Gastrocnemius medialis (tissue), 4 donors: ENCODE results near the gene XYLT2. TPM values are rescaled to one million over a fixed set of nuclear protein-coding genes. Genes with fewer than 3 reads are reported as not detected.

Experiments used
- ATAC-seq, 2 donors: fragments of 150-250 bp; one replicate each; pipeline ENCODE4 v1.9.1; 2016
- DNase-seq, 2 donors: peaks; one replicate each; pipeline ENCODE4 v3.0.0-alpha.2; 2019
- H3K27ac ChIP-seq, 4 donors: fragments of 200-600 bp; sonication (generic); 1 replicate in 1 of 4; 2 replicates in 3 of 4; pipeline ENCODE4 v1.5.1; 2016 to 2018; ENCODE audit warnings: mild to moderate bottlenecking in 2 of 4, moderate library complexity in 1 of 4
- H3K27me3 ChIP-seq, 3 donors: fragments of 200-600 bp; sonication (generic) in 2 of 3; 1 replicate in 1 of 3; 2 replicates in 2 of 3; pipeline versions ENCODE4 v1.5.1 to v1.6.0; 2016 to 2019; ENCODE audit warnings: mild to moderate bottlenecking in 1 of 3, moderate library complexity in 1 of 3
- H3K36me3 ChIP-seq, 2 donors: fragments of 200-600 bp; sonication (generic) in 1 of 2; one replicate each; pipeline ENCODE4 v1.5.1; 2017 to 2018
- H3K4me1 ChIP-seq, 2 donors: fragments of 200-600 bp; sonication (generic) in 1 of 2; one replicate each; pipeline ENCODE4 v1.5.1; 2016 to 2017; ENCODE audit warnings: mild to moderate bottlenecking in 2 of 2
- H3K4me3 ChIP-seq, 4 donors: fragments of 200-600 bp; sonication (generic) in 3 of 4; 1 replicate in 1 of 4; 2 replicates in 3 of 4; pipeline ENCODE4 v1.5.1; 2016 to 2019; ENCODE audit warnings: mild to moderate bottlenecking in 2 of 4
- H3K9me3 ChIP-seq, 3 donors: fragments of 200-600 bp; sonication (generic) in 2 of 3; 1 replicate in 1 of 3; 2 replicates in 2 of 3; pipeline ENCODE4 v1.5.1; 2016 to 2019
- POLR2A ChIP-seq, 2 donors: fragments of 450-650 bp; IDR thresholded peaks; one replicate each; pipeline ENCODE4 v1.6.1; 2017; ENCODE audit warnings: antibody characterized with exemption in 2 of 2, mild to moderate bottlenecking in 2 of 2, moderate library complexity in 2 of 2
- in situ Hi-C, 4 donors: fragments of 200-750 bp; cut with MboI; loops; one replicate each; pipeline versions ENCODE4 v1.15.0 to v1.8.0; 2017; ENCODE audit warnings: low sequenced_read_pairs in 4 of 4
- intact Hi-C: fragments of 100-400 bp; cut with DNase I; formaldehyde crosslinking; loops from one replicate; pipeline ENCODE4 v1.15.1; 2023; ENCODE audit warnings: low total_unique reads
- total RNA-seq, 4 donors: library from RNA; depleted of rRNA; stranded (reverse); fragments of >200 nt; gene quantifications; one replicate each; pipeline versions ENCODE4 v1.1.0 to v1.2.3, GENCODE V29; 2016
- TF ChIP-seq, protein P1 (sequence below), 5 experiments: fragments of 450-650 bp in 3 of 5; fragments of 200-600 bp in 2 of 5; sonication (generic) in 2 of 5; IDR thresholded peaks in 4 of 5; conservative IDR thresholded peaks in 1 of 5; 1 replicate in 4 of 5; 2 replicates in 1 of 5; pipeline ENCODE4 v1.5.1; 2016 to 2019; ENCODE audit warnings: antibody characterized with exemption in 5 of 5, mild to moderate bottlenecking in 3 of 5, moderate library complexity in 3 of 5

The XYLT2 gene
- total RNA-seq, 4 donors from 2014 or later = 7.9 to 12.6 (median 9.8) TPM

DNA sequence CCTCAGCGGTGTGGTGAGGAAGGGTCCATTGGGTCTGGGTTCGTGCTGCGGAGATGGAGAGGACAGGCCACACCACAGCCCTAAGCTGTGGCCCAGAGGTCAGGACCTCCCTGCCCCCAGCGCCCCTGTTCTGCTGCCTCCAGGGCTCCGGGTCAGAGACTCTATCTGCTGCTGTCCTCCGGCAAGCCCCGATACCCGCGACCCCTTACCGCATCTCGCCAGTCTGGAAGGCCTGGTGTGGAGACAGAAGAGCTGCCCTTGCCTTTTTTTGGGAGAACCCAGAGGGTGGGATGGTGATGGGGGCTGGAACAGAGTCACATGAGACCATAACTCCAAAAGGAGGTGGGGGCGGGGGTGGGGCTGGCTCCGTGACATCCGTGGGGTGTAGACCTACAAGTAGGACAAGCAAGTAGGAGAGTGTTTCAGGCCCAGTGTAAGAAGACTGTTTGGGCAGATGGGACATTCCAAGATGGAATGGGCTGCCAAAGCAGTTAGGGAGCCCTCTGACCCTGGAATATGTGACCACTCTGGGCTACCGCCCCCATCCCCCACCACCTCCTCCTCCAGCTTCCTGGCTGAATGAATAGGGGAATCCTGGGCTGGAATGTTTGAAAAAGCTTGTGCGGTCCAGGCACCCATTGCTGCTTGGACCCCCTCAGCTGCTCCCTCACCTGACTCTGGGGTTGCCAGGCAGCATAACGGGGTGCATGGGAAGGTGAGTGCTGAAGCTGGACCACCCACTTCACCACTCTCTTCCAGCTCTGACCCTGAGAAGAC lies 1.4 kb downstream of the XYLT2 start:
- ATAC-seq (no peak), DNase-seq (no peak)
- H3K27me3 ChIP-seq = no peaks in the 10 kb centered on the region
- H3K9me3 ChIP-seq = no peaks in the 10 kb centered on the region
- H3K4me3 ChIP-seq = peak overlapping the region; percentile 76 to 89 (median 84)
- intact Hi-C loops = no loop called here
- peaks cover 8 to 19% of the 10 kb centered on the region in 2 donors for H3K4me1 ChIP-seq
- in situ Hi-C loops = no loop called here
- peak overlapping the region in 2 of 4 donors; percentile 69 to 76 for H3K27ac ChIP-seq
- H3K36me3 ChIP-seq = no peaks in the 10 kb centered on the region
- TF ChIP-seq, protein P1, sequence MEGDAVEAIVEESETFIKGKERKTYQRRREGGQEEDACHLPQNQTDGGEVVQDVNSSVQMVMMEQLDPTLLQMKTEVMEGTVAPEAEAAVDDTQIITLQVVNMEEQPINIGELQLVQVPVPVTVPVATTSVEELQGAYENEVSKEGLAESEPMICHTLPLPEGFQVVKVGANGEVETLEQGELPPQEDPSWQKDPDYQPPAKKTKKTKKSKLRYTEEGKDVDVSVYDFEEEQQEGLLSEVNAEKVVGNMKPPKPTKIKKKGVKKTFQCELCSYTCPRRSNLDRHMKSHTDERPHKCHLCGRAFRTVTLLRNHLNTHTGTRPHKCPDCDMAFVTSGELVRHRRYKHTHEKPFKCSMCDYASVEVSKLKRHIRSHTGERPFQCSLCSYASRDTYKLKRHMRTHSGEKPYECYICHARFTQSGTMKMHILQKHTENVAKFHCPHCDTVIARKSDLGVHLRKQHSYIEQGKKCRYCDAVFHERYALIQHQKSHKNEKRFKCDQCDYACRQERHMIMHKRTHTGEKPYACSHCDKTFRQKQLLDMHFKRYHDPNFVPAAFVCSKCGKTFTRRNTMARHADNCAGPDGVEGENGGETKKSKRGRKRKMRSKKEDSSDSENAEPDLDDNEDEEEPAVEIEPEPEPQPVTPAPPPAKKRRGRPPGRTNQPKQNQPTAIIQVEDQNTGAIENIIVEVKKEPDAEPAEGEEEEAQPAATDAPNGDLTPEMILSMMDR (IDR thresholded peaks at IDR 0.05 in 4 of 5, conservative IDR thresholded peaks at IDR 0.05 in 1 of 5) = no peak
- TF ChIP-seq POLR2A (IDR thresholded peaks at IDR 0.05) = no peak

DNA sequence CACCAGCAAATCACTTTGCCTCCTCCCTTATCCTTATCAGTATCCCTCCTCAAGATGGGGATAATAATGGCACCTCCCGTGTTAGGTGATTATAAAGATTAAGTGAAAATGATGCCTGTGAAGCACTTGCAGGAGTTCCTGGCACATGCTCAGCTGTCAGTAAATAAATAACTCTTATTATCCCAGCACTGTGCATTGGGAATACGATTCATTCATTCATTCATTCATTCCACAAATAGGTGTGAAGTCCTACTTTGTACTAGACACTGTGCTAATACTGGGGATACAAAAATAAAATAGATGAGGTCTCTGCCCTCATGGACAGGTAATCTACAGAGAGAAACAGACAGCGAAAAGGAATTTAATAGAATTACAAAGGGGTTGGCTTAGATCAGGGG lies 2.0 kb downstream of the XYLT2 start:
- intact Hi-C loops = no loop called here
- ATAC-seq = no peak
- in situ Hi-C loops = no loop called here
- DNase-seq = no peak
- Histone ChIP-seq H3K27ac (no peak overlapping the region), H3K4me1 (peaks cover 8 to 19% of the 10 kb centered on the region in 2 donors), H3K27me3 (no peaks in the 10 kb centered on the region), H3K4me3 (no peak overlapping the region), H3K9me3 (no peaks in the 10 kb centered on the region), H3K36me3 (no peaks in the 10 kb centered on the region)
- TF ChIP-seq POLR2A (IDR thresholded peaks at IDR 0.05) = no peak
- TF ChIP-seq, protein P1 (IDR thresholded peaks at IDR 0.05 in 4 of 5, conservative IDR thresholded peaks at IDR 0.05 in 1 of 5) = no peak

DNA sequence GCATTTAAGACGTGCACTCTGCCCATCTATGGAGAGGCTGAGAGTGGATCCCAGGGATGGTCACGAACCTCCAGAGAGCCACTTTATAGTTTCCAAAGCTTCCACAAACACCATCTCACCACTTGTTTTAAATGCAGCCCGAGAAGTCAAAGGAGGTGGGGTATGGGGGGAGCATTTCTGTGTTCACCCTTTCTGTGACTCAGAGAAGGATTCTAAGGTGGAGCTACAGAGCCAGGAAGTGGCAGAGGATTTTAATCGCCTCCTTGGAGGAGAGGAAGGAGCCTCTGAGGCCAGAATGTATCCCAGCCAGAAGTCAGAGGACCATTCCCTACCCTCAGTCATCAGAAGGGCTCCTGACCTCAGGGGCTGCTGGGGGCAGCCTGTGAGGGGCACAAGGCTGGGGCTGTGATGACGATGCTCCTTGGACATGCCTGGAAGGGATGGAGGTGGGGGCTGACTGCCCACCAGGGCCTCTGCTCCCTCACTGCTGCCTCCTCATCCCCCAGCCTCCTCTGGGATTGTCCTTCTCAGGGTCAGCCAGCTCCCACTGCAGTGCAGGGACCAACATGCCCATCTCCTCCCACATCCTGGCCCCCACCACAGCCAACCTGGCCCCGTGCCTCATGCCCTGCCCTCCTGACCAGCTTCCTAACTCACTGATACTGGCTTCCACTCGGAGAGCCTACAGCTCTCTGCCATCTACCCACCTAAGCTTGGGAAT lies 2.8 kb downstream of the XYLT2 start:
- DNase-seq (no peak), ATAC-seq (no peak)
- in situ Hi-C loops (no loop called here), intact Hi-C loops (no loop called here)
- H3K36me3 ChIP-seq = no peaks in the 10 kb centered on the region
- no peak overlapping the region for H3K4me3 ChIP-seq
- H3K9me3 ChIP-seq = no peaks in the 10 kb centered on the region
- no peak for TF ChIP-seq POLR2A (IDR thresholded peaks at IDR 0.05)
- TF ChIP-seq, protein P1 (IDR thresholded peaks at IDR 0.05 in 4 of 5, conservative IDR thresholded peaks at IDR 0.05 in 1 of 5) = no peak
- peaks cover 8 to 19% of the 10 kb centered on the region in 2 donors for H3K4me1 ChIP-seq
- no peaks in the 10 kb centered on the region for H3K27me3 ChIP-seq
- H3K27ac ChIP-seq = no peak overlapping the region

DNA sequence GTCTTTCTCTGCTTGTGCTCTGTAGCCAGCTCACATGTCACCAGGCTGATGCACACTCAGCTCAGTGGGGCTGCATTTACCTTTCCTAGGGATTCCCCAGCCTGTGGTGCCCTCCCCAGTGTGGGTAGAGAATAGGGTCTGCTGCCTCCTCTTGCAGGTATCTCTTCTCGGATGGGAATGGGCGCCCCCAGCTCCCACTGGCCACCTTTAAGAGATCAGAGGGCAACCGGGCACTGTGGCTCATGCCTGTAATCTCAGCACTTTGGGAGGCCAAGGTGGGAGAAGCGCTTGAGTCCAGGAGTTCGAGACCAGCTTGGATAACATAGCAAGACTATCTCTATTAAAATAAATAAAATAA lies 3.3 kb downstream of the XYLT2 start:
- ATAC-seq (no peak), DNase-seq (peak in 1 of 2 donors; percentile 2)
- Histone ChIP-seq H3K9me3 (no peaks in the 10 kb centered on the region), H3K27me3 (no peaks in the 10 kb centered on the region), H3K27ac (no peak overlapping the region), H3K4me1 (peaks cover 8 to 19% of the 10 kb centered on the region in 2 donors), H3K36me3 (peaks cover 0 to 1% of the 10 kb centered on the region in 2 donors), H3K4me3 (no peak overlapping the region)
- in situ Hi-C loops (no loop called here), intact Hi-C loops (no loop called here)
- no peak for TF ChIP-seq POLR2A (IDR thresholded peaks at IDR 0.05)
- TF ChIP-seq, protein P1 (IDR thresholded peaks at IDR 0.05 in 4 of 5, conservative IDR thresholded peaks at IDR 0.05 in 1 of 5) = no peak
